ENCODE results near the gene SPEF1. TPM values are rescaled to one million over a fixed set of nuclear protein-coding genes. Genes with fewer than 3 reads are reported as not detected.

SPEF1 gene
- total RNA-seq, 2 donors from 2014 or later: 0.48 to 0.49 TPM

- no peaks in the 10 kb centered on the region for H3K27me3 Mint-ChIP-seq (ENCODE audit: low read depth)
- H3K4me1 Mint-ChIP-seq (ENCODE audit: low read depth): peaks cover 13% of the 10 kb centered on the region
- ATAC-seq (replicated peaks in 1 of 2) (peak; percentile 35 to 62), DNase-seq (peak; percentile 60 to 68)
- peaks cover 0 to 4% of the 10 kb centered on the region in 2 donors for H3K36me3 Mint-ChIP-seq (ENCODE audit: insufficient read depth in 2 of 2)
- no peaks in the 10 kb centered on the region for H3K9me3 Mint-ChIP-seq
- H3K27ac Mint-ChIP-seq: no peak overlapping the region
- no peak overlapping the region for H3K4me3 Mint-ChIP-seq
These were observed 28.1 kb downstream of the SPEF1 start for GRCh38 chr20:3753098-3753497.

DNA sequence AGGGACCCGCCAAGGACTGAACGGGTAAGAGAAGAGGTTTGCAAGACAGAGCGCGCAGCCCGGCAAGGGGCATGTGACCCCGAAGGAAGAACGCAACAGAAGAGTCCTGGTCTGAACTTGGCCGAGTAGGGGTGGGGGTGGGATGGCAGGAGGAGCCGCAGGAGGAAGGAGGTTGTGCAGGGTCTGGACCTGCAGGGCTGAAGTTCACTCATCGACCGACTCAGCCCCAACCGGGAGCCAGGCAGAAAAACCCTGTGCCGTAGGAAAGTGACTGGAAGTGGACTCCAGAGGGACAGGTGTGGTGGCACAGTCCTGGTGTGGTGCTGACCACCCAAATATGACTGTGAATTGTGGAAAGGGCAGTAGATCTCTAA lies 28.9 kb downstream of the SPEF1 start:
- H3K27ac Mint-ChIP-seq: no peak overlapping the region

GRCh38 chr20:3751675-3752385 lies 29.4 kb downstream of the SPEF1 start:
- Mint-ChIP-seq H3K36me3 (ENCODE audit: insufficient read depth in 2 of 2) (no peaks in the 10 kb centered on the region), H3K4me3 (peak overlapping the region; percentile 53 to 87), H3K27me3 (ENCODE audit: low read depth) (no peaks in the 10 kb centered on the region), H3K9me3 (no peaks in the 10 kb centered on the region), H3K4me1 (ENCODE audit: low read depth) (peaks cover 13% of the 10 kb centered on the region), H3K27ac (no peak overlapping the region)
- DNase-seq (peak; percentile 40 to 80), ATAC-seq (replicated peaks in 1 of 2) (peak; percentile 58 to 77)

More for the DNA sequence above, 28.9 kb downstream of the SPEF1 start:
- ATAC-seq (replicated peaks in 1 of 2) (peak in 1 of 2 donors; percentile 4), DNase-seq (no peak)
- Mint-ChIP-seq H3K4me3 (peak overlapping the region; percentile 53 to 87), H3K9me3 (no peaks in the 10 kb centered on the region), H3K36me3 (ENCODE audit: insufficient read depth in 2 of 2) (no peaks in the 10 kb centered on the region), H3K27me3 (ENCODE audit: low read depth) (no peaks in the 10 kb centered on the region), H3K4me1 (ENCODE audit: low read depth) (peaks cover 13% of the 10 kb centered on the region)

DNA sequence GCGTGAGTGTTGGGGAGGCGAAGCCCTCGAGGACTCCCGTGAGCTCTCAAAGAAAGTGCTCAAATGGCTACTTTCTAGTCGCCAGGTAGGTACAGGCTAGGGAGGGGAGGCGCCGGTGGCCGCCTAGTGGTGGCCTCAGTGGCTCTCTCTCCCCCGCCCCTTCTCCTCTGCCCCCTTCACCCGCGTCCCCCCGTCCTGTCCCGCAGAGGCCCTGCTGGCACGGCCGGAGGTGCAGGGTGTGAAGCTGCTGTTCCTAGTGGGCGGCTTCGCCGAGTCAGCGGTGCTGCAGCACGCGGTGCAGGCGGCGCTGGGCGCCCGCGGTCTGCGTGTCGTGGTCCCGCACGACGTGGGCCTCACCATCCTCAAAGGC lies 30.0 kb downstream of the SPEF1 start:
- H3K4me3 Mint-ChIP-seq: no peak overlapping the region
- H3K4me1 Mint-ChIP-seq (ENCODE audit: low read depth): peaks cover 13% of the 10 kb centered on the region
- no peaks in the 10 kb centered on the region for H3K9me3 Mint-ChIP-seq
- ATAC-seq (replicated peaks in 1 of 2): no peak
- H3K36me3 Mint-ChIP-seq (ENCODE audit: insufficient read depth in 2 of 2): no peaks in the 10 kb centered on the region
- no peaks in the 10 kb centered on the region for H3K27me3 Mint-ChIP-seq (ENCODE audit: low read depth)
- H3K27ac Mint-ChIP-seq: no peak overlapping the region
- DNase-seq: no peak

DNA sequence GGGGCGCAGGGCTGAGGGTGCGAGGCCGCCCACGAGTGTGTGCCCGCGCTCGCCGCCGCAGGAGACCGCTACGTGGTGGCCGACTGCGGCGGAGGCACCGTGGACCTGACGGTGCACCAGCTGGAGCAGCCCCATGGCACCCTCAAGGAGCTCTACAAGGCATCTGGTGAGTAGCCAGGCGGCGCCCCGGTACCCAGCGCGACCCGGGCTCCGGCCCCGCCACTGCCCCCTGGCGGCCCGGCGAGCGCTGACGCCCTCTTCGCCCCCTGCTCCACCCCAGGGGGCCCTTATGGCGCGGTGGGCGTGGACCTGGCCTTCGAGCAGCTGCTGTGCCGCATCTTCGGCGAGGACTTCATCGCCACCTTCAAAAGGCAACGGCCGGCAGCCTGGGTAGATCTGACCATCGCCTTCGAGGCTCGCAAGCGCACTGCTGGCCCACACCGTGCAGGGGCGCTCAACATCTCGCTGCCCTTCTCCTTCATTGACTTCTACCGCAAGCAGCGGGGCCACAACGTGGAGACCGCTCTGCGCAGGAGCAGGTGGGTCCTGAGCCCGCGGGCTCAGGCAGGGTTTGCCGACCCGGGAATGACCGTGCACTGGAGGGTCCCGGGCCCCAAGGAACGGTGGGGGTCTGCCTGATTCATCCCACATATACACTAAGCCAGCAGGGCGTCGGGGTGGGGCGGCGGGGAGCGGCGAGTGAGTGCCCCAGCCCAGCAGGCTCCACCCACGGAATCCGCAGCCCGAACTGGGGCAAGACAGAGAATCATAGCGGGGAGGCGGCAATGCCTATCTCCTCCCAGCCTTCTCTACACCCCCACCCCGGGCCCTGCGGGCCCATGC lies 31.3 kb downstream of the SPEF1 start:
- H3K4me3 Mint-ChIP-seq: no peak overlapping the region
- H3K27me3 Mint-ChIP-seq (ENCODE audit: low read depth): peaks cover under 1% of the 10 kb centered on the region
- no peaks in the 10 kb centered on the region for H3K36me3 Mint-ChIP-seq (ENCODE audit: insufficient read depth in 2 of 2)
- peaks cover 21% of the 10 kb centered on the region for H3K4me1 Mint-ChIP-seq (ENCODE audit: low read depth)
- no peaks in the 10 kb centered on the region for H3K9me3 Mint-ChIP-seq
- no peak overlapping the region for H3K27ac Mint-ChIP-seq
- ATAC-seq (replicated peaks in 1 of 2) (peak; percentile 56 to 57), DNase-seq (peak; percentile 63 to 64)

DNA sequence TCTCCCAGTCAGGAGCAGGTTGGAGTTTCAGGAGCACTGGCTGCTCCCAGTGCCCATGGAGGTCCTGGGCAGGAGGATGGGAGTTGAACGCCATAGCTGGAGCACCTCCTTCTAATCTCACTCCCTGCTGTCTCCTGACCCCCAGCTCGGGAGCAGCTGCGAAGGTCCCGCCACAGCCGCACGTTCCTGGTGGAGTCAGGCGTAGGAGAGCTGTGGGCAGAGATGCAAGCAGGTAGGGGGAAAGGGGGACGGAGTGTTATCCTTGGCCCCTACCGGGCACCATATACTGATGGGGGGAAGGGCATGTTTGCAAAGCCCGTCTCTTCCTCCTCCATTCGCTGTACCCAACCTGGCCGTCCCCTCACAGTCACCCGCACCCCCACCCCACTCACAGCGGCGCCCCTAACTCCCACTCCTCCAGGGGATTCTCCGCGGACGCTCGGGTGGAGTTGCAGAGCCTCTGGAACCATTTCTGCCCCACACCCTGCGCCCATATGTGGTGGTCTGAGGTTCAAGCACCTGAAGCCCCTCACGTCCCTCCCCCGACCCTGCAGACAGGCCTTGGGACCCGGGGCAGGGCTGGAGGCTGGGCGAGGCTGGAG lies 32.1 kb downstream of the SPEF1 start:
- no peak for ATAC-seq (replicated peaks in 1 of 2)
- DNase-seq: no peak

GRCh38 chr20:3748073-3748472 lies 33.2 kb downstream of the SPEF1 start:
- ATAC-seq (replicated peaks in 1 of 2): no peak
- no peak overlapping the region for H3K4me3 Mint-ChIP-seq
- peaks cover 9% of the 10 kb centered on the region for H3K27me3 Mint-ChIP-seq (ENCODE audit: low read depth)
- no peaks in the 10 kb centered on the region for H3K36me3 Mint-ChIP-seq (ENCODE audit: insufficient read depth in 2 of 2)
- H3K9me3 Mint-ChIP-seq: no peaks in the 10 kb centered on the region
- DNase-seq: no peak
- H3K4me1 Mint-ChIP-seq (ENCODE audit: low read depth): peaks cover 24% of the 10 kb centered on the region
- no peak overlapping the region for H3K27ac Mint-ChIP-seq

More for the DNA sequence above, 32.1 kb downstream of the SPEF1 start:
- Mint-ChIP-seq H3K4me3 (no peak overlapping the region), H3K27ac (no peak overlapping the region), H3K36me3 (ENCODE audit: insufficient read depth in 2 of 2) (no peaks in the 10 kb centered on the region), H3K9me3 (no peaks in the 10 kb centered on the region), H3K27me3 (ENCODE audit: low read depth) (peaks cover 8% of the 10 kb centered on the region), H3K4me1 (ENCODE audit: low read depth) (peaks cover 26% of the 10 kb centered on the region)

DNA sequence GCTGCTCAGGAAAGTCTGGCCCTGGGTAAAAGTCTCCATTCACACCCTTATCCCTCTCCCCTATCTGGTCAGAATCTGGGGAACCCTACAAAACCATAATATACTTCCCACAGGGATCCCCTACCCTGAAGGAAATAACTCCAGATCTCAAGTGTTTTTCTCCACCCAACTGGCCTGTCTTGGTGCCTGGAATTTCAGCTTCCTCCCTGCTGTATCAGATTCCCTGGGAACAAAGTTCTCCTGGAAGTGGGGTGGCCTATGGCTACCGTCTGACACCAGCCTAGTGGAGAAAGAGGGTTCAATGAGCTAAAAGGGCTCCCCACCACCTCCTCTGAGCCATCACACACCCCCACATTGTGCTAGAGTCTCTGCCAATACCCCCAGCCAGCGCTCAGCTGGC lies 33.8 kb downstream of the SPEF1 start:
- Mint-ChIP-seq H3K27ac (no peak overlapping the region), H3K9me3 (no peaks in the 10 kb centered on the region), H3K4me3 (no peak overlapping the region), H3K27me3 (ENCODE audit: low read depth) (peaks cover 9% of the 10 kb centered on the region), H3K4me1 (ENCODE audit: low read depth) (peaks cover 18% of the 10 kb centered on the region), H3K36me3 (ENCODE audit: insufficient read depth in 2 of 2) (no peaks in the 10 kb centered on the region)
- DNase-seq (no peak), ATAC-seq (replicated peaks in 1 of 2) (no peak)

DNA sequence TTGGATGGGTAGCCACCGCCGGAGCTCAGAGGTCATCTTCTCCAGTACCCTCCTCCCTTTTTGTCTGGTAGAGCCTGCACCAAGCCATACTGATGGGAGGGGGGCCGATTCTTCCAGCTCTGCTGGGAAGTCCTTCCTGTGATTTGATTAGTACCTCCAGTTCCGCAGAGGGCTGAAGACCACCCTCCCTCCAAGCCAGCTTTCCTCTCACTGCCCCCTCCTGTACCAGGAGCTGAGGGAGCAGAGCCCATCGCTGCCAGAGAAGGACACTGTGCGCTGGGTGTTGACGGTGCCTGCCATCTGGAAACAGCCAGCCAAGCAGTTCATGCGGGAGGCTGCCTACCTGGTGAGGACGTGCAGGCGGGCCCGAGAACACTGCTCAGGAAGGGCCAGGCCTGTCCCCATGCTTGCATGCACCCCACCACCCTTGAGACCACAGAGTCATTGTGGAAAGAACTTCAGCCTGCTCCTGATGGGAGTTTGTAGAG lies 35.5 kb downstream of the SPEF1 start:
- no peak for DNase-seq
- H3K4me3 Mint-ChIP-seq: peak overlapping the region in 1 of 2 donors; percentile 71

GRCh38 chr20:3744806-3745685 lies 36.2 kb downstream of the SPEF1 start:
- H3K36me3 Mint-ChIP-seq (ENCODE audit: insufficient read depth in 2 of 2): no peaks in the 10 kb centered on the region
- H3K4me3 Mint-ChIP-seq: peak overlapping the region; percentile 19 to 71
- H3K27ac Mint-ChIP-seq: no peak overlapping the region
- no peaks in the 10 kb centered on the region for H3K9me3 Mint-ChIP-seq
- peak; percentile 64 to 74 for ATAC-seq (replicated peaks in 1 of 2)
- peak; percentile 56 to 76 for DNase-seq
- peaks cover 9% of the 10 kb centered on the region for H3K27me3 Mint-ChIP-seq (ENCODE audit: low read depth)
- H3K4me1 Mint-ChIP-seq (ENCODE audit: low read depth): peaks cover 12% of the 10 kb centered on the region

More for the DNA sequence above, 35.5 kb downstream of the SPEF1 start:
- peaks cover 12% of the 10 kb centered on the region for H3K4me1 Mint-ChIP-seq (ENCODE audit: low read depth)
- no peaks in the 10 kb centered on the region for H3K36me3 Mint-ChIP-seq (ENCODE audit: insufficient read depth in 2 of 2)
- peaks cover 9% of the 10 kb centered on the region for H3K27me3 Mint-ChIP-seq (ENCODE audit: low read depth)
- ATAC-seq (replicated peaks in 1 of 2): no peak
- no peak overlapping the region for H3K27ac Mint-ChIP-seq
- H3K9me3 Mint-ChIP-seq: no peaks in the 10 kb centered on the region

GRCh38 chr20:3744037-3744436 lies 37.2 kb downstream of the SPEF1 start:
- Mint-ChIP-seq H3K4me1 (ENCODE audit: low read depth) (peaks cover 12% of the 10 kb centered on the region), H3K27ac (no peak overlapping the region), H3K27me3 (ENCODE audit: low read depth) (peaks cover 9% of the 10 kb centered on the region), H3K9me3 (no peaks in the 10 kb centered on the region), H3K4me3 (no peak overlapping the region), H3K36me3 (ENCODE audit: insufficient read depth in 2 of 2) (no peaks in the 10 kb centered on the region)
- ATAC-seq (replicated peaks in 1 of 2) (no peak), DNase-seq (no peak)

DNA sequence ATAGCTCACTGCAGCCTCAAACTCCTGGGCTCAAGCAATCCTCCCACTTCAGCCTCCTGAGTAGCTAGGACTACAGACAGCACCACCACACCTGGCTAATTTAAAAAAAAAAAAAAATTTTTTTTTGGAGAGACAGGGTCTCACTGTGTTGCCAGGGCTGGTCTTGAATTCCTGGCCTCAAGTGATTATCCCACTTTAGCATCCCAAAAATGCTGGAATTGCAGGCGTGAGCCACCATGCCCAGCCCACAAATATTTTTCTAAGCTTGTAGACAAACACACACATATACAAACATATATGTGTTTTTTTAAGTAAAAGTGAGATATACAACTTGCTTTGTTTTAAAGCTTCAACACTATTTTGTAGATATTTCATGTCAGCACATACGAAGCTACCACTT lies 38.0 kb downstream of the SPEF1 start:
- ATAC-seq (replicated peaks in 1 of 2): no peak

More for the DNA sequence above, 38.0 kb downstream of the SPEF1 start:
- Mint-ChIP-seq H3K4me3 (no peak overlapping the region), H3K9me3 (no peaks in the 10 kb centered on the region), H3K36me3 (ENCODE audit: insufficient read depth in 2 of 2) (no peaks in the 10 kb centered on the region), H3K27me3 (ENCODE audit: low read depth) (peaks cover 9% of the 10 kb centered on the region), H3K27ac (no peak overlapping the region), H3K4me1 (ENCODE audit: low read depth) (peaks cover 12% of the 10 kb centered on the region)
- no peak for DNase-seq
